Prostate gland (tissue), 2 donors: ENCODE data around the gene PLCB4. TPM values are rescaled to one million over a fixed set of nuclear protein-coding genes. Genes with fewer than 3 reads are reported as not detected.

ENCODE experiments used
- DNase-seq: peaks from one replicate; pipeline ENCODE4 v3.0.0-alpha.2; 2019; ENCODE audit warnings: low spot score
- H3K27ac ChIP-seq, 2 donors: fragments of 200-600 bp; sonication (generic); 2 replicates each; pipeline ENCODE4 v1.5.1; 2017 to 2019
- H3K27me3 ChIP-seq: fragments of 200-600 bp; sonication (generic); replicated peaks from 2 replicates; pipeline ENCODE4 v1.5.1; 2019; ENCODE audit not compliant: insufficient read depth
- H3K36me3 ChIP-seq, 2 donors: fragments of 200-600 bp; sonication (generic); 1 replicate in 1 of 2; 2 replicates in 1 of 2; pipeline versions ENCODE4 v1.5.1 to v1.8.1; 2017 to 2019
- H3K4me1 ChIP-seq: fragments of 200-600 bp; sonication (generic); replicated peaks from 2 replicates; pipeline ENCODE4 v1.5.1; 2019
- H3K4me3 ChIP-seq, 2 donors: fragments of 200-600 bp; sonication (generic); 2 replicates each; pipeline ENCODE4 v1.5.1; 2017 to 2019
- H3K9me3 ChIP-seq: fragments of 200-600 bp; sonication (generic); 2 replicates; pipeline ENCODE4 v1.5.1; 2017
- POLR2A ChIP-seq: fragments of 450-650 bp; IDR thresholded peaks from one replicate; pipeline ENCODE4 v1.6.1; 2016; ENCODE audit warnings: antibody characterized with exemption, mild to moderate bottlenecking
- POLR2AphosphoS5 ChIP-seq: sonication (generic); formaldehyde crosslinking; IDR thresholded peaks from one replicate; pipeline ENCODE4 v1.6.1; 2017; ENCODE audit warnings: antibody characterized with exemption
- WGBS: methylation state at CpG from one replicate; pipeline ENCODE4 v1.1.5; 2018; 5-methylcytosine and 5-hydroxymethylcytosine counted together
- intact Hi-C: fragments of 100-400 bp; cut with DNase I; formaldehyde crosslinking; loops from one replicate; pipeline ENCODE4 v1.14.2; 2022
- total RNA-seq, 2 donors: library from RNA; depleted of rRNA; stranded (reverse); fragments of >200 nt; gene quantifications; one replicate each; pipeline ENCODE4 v1.1.0, GENCODE V29; 2016
- TF ChIP-seq, protein P1 (sequence below), 4 experiments: fragments of 200-600 bp in 2 of 4; fragments of 450-650 bp in 2 of 4; sonication (generic) in 2 of 4; IDR thresholded peaks; 1 replicate in 3 of 4; 2 replicates in 1 of 4; pipeline ENCODE4 v1.5.1; 2016 to 2019; ENCODE audit warnings: antibody characterized with exemption in 4 of 4, mild to moderate bottlenecking in 2 of 4, moderate library complexity in 2 of 4

PLCB4 gene
- total RNA-seq, 2 donors from 2014 or later, result 9.1 to 11.6 TPM

DNA sequence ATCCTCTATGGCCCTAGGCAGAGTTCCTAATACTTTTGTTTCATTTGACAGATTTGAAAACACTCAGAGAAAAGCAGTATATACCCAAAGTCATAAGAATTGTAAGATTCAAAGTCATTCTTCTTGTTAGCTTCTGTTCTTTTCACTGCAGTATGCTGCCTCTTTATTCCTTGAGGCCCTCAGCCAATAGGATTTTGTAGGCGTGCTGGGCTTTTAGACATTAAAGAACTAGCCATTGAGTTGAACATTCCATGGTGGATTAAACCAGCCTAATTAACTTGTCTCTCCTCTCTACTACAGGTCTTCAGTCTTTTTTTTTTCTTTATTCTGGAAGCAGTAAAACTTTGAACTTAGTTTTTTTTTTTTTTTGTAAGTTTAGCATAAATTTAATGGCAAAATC, 186.3 kb downstream of the PLCB4 start:
- H3K27me3 ChIP-seq, result no peaks in the 10 kb centered on the region
- no peaks in the 10 kb centered on the region for H3K36me3 ChIP-seq
- WGBS, result 100% methylated on average over 1 of the region's 1 CpG
- no peak overlapping the region for H3K27ac ChIP-seq
- H3K4me3 ChIP-seq, result no peak overlapping the region
- H3K9me3 ChIP-seq, result no peaks in the 10 kb centered on the region
- no peak for DNase-seq
- intact Hi-C loops, result no loop called here
- TF ChIP-seq, protein P1, sequence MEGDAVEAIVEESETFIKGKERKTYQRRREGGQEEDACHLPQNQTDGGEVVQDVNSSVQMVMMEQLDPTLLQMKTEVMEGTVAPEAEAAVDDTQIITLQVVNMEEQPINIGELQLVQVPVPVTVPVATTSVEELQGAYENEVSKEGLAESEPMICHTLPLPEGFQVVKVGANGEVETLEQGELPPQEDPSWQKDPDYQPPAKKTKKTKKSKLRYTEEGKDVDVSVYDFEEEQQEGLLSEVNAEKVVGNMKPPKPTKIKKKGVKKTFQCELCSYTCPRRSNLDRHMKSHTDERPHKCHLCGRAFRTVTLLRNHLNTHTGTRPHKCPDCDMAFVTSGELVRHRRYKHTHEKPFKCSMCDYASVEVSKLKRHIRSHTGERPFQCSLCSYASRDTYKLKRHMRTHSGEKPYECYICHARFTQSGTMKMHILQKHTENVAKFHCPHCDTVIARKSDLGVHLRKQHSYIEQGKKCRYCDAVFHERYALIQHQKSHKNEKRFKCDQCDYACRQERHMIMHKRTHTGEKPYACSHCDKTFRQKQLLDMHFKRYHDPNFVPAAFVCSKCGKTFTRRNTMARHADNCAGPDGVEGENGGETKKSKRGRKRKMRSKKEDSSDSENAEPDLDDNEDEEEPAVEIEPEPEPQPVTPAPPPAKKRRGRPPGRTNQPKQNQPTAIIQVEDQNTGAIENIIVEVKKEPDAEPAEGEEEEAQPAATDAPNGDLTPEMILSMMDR (IDR thresholded peaks at IDR 0.05), result no peak
- no peak for TF ChIP-seq POLR2AphosphoS5
- TF ChIP-seq POLR2A, result no peak
- H3K4me1 ChIP-seq, result no peaks in the 10 kb centered on the region

DNA sequence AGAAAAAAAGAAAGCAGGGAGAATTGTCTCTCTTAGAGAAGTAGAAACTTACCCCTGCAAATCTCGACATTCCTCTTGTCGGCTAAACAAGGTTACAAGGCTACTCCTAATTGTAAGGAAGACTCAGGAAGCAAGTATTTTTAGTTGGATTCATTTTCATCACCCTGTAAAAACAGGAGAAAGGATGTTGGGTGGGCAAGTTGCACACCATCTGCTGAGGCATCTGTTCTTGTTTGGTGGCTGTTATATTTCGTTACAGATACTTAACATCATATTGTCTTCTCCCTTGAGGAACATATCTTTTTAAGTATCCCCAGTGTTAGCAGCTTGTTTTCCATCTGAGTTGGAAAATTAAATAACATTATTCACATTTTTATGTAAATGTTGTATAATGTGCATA, 187.5 kb downstream of the PLCB4 start:
- H3K4me1 ChIP-seq, result no peaks in the 10 kb centered on the region
- H3K4me3 ChIP-seq, result no peak overlapping the region
- no peaks in the 10 kb centered on the region for H3K36me3 ChIP-seq
- WGBS, result 94% methylated on average over 3 of the region's 3 CpGs
- H3K9me3 ChIP-seq, result no peaks in the 10 kb centered on the region
- no peaks in the 10 kb centered on the region for H3K27me3 ChIP-seq
- intact Hi-C loops, result no loop called here
- no peak overlapping the region for H3K27ac ChIP-seq
- no peak for DNase-seq
- TF ChIP-seq POLR2A (no peak), POLR2AphosphoS5 (no peak)
- TF ChIP-seq, protein P1 (IDR thresholded peaks at IDR 0.05), result no peak

DNA sequence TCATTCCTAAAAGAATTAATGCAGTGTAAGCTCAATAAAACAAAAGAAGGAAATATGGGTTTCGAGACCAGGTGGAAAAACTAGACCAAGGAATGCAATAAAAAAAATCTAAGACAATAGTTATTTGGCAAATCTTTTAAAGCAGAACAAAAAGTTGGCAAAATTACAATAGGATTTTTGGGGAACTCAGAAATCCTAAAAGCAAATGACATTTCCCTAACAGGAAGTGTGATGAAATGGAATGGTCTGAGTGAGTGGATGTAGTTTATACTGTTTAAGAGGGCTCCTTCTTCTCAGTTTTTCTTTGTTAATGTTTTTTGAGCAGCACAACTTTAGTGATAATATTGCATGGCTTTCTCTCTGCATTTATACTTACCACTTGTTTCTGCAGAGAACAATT, 190.0 kb downstream of the PLCB4 start:
- no peak for DNase-seq
- intact Hi-C loops, result no loop called here
- no peak for TF ChIP-seq POLR2AphosphoS5
- TF ChIP-seq POLR2A, result no peak
- TF ChIP-seq, protein P1 (IDR thresholded peaks at IDR 0.05), result no peak
- 40% methylated on average over 1 of the region's 1 CpG for WGBS
- Histone ChIP-seq H3K27ac (no peak overlapping the region), H3K4me1 (no peaks in the 10 kb centered on the region), H3K4me3 (no peak overlapping the region), H3K27me3 (no peaks in the 10 kb centered on the region), H3K9me3 (no peaks in the 10 kb centered on the region), H3K36me3 (no peaks in the 10 kb centered on the region)

DNA sequence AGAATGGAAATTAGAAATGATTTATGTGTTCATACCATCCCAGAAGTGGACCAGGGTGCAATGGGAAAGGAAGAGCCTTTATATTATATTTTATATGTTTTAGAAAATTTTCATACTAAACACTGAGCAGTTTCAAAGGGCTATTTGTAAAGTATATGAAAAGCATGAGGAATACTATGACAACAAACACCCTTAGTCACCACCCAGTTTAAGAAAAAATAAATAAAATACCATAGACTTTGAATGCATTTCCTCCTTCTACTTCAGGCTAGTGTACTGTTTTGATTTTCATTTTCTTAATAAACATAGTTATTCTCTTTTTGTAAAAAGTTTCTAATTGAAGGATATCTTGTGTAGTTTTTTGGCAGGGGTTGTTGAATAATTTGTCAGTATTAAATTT, 191.1 kb downstream of the PLCB4 start:
- Histone ChIP-seq H3K4me3 (no peak overlapping the region), H3K4me1 (no peaks in the 10 kb centered on the region), H3K36me3 (no peaks in the 10 kb centered on the region), H3K27ac (no peak overlapping the region), H3K27me3 (no peaks in the 10 kb centered on the region), H3K9me3 (no peaks in the 10 kb centered on the region)
- no peak for DNase-seq
- TF ChIP-seq POLR2AphosphoS5 (no peak), POLR2A (no peak)
- TF ChIP-seq, protein P1 (IDR thresholded peaks at IDR 0.05), result no peak
- intact Hi-C loops, result no loop called here

DNA sequence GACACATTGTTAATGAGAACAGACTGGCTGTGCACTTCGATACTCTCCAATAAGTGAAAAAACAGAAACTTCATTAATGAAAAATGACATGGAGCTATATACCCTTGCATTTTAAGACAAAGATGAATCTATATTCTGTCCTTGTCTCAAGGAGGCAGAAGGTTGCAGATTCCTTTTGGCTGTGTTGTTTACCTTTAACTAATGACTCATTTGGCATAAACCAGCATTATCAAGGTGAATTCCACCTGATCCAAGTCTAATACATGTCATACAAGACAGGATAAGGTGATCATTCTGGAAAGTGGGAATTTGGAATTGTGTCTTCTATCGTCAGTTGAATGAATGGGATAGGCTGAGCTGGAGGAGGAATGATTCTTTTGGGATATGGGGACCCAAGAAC, 192.9 kb downstream of the PLCB4 start:
- Histone ChIP-seq H3K36me3 (no peaks in the 10 kb centered on the region), H3K4me1 (no peaks in the 10 kb centered on the region), H3K27ac (no peak overlapping the region), H3K27me3 (no peaks in the 10 kb centered on the region), H3K4me3 (no peak overlapping the region), H3K9me3 (no peaks in the 10 kb centered on the region)
- DNase-seq, result no peak
- intact Hi-C loops, result no loop called here
- TF ChIP-seq POLR2AphosphoS5 (no peak), POLR2A (no peak)
- TF ChIP-seq, protein P1 (IDR thresholded peaks at IDR 0.05), result no peak
- 94% methylated on average over 2 of the region's 2 CpGs for WGBS
